SKM-1 (cell line): ENCODE measurements around the gene ACP7.

Experiments used
- DNase-seq: peaks from one replicate; lab custom pipeline; 2025; ENCODE audit not compliant: unreplicated experiment; lab: John Stamatoyannopoulos, UW

The ACP7 gene

GRCh38 chr19:39146686-39147450 lies 62.7 kb downstream of the ACP7 start:
- no peak for DNase-seq

- no peak for DNase-seq
Measured at GRCh38 chr19:39147480-39147879, 63.3 kb downstream of the ACP7 start.

- no peak for DNase-seq
Measured at GRCh38 chr19:39148939-39149529, 64.9 kb downstream of the ACP7 start.

GRCh38 chr19:39150235-39150634 lies 66.1 kb downstream of the ACP7 start:
- DNase-seq = no peak

- DNase-seq = no peak
Measured at GRCh38 chr19:39150807-39151600, 66.8 kb downstream of the ACP7 start.

GRCh38 chr19:39152066-39152465 lies 67.9 kb downstream of the ACP7 start:
- no peak for DNase-seq

- no peak for DNase-seq
Measured at GRCh38 chr19:39154100-39154628, 70.0 kb downstream of the ACP7 start.

- no peak for DNase-seq
Measured at GRCh38 chr19:39154629-39155100, 70.5 kb downstream of the ACP7 start.

GRCh38 chr19:39155114-39155700 lies 71.0 kb downstream of the ACP7 start:
- no peak for DNase-seq

- no peak for DNase-seq
Measured at GRCh38 chr19:39155741-39156140, 71.6 kb downstream of the ACP7 start.

GRCh38 chr19:39156326-39157230 lies 72.4 kb downstream of the ACP7 start:
- no peak for DNase-seq

GRCh38 chr19:39157275-39157996 lies 73.3 kb downstream of the ACP7 start:
- DNase-seq = no peak

GRCh38 chr19:39157997-39158389 lies 73.8 kb downstream of the ACP7 start:
- no peak for DNase-seq

GRCh38 chr19:39158646-39159260 lies 74.6 kb downstream of the ACP7 start:
- no peak for DNase-seq

GRCh38 chr19:39160523-39160861 lies 76.3 kb downstream of the ACP7 start:
- no peak for DNase-seq
